ENCODE data around the gene VPS13C. TPM values are rescaled to one million over a fixed set of nuclear protein-coding genes. Genes with fewer than 3 reads are reported as not detected.

VPS13C gene
- total and polyA plus RNA-seq, 5 experiments from 2014 or later: 11.1 to 109 (median 17.6) TPM

DNA sequence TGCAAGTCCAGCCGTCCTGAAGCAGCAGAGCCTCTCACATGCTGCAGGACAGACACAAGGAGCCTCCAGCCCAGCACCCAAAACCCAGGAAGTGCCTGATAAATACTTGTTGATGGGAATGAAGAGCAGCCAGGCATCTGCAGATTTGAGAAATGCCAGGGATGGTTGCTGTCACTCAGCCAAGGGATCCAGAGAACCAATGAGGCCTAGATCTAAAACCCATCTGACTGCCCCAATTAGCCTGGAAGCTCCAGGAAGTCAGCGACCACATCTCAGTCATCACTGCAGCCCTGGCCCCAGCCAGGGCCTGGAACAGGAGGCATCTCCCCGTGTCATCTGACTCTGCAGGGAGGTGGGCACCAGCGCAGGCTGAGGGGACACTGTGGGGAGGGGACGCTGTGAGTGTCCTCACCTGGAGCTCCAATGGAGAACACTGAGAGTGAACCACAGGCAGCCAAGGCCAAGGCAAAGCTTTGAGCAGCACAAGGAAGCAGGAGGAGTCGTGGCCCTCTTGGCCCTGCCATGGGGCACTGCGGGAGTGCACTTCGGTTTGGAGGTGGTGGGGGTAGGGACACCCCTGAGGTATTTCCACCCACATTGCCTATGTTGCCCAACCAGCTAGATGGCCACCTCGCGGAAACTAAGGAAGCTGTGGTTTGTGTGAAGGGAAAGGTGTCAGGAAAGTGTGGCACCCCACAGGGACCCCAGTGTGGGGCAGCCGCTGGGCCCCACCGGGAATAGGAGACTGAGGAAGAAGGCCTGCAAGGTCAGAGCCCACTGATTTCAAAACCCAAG lies 229.5 kb downstream of the VPS13C start:
- H3K27me3 Mint-ChIP-seq: peaks cover 0 to 31% (median 19%) of the 10 kb centered on the region in 5 donors

DNA sequence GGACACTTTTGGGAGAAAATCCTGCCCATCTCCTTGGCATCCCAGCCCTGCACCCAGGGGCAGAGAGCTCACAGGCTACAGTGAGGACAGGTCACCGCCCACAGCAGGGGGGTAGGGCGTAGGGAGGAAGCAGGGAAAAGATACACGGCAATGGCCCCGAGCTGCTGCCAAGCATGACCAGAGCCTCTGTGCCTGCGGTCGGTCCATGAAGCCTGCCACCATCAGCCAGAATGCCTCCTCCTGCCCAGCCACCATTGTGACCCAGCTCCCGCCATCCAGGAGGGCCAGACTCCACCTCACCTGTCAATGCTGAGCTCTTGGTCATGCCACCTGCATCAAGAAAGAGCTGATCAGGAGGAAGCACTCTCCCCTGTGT lies 230.7 kb downstream of the VPS13C start:
- no peak overlapping the region for H3K4me3 Mint-ChIP-seq
- ATAC-seq (no peak), DNase-seq (no peak)
- H3K4me1 Mint-ChIP-seq: peaks cover 3 to 8% (median 7%) of the 10 kb centered on the region in 4 donors
- H3K27me3 Mint-ChIP-seq: peaks cover 0 to 34% (median 20%) of the 10 kb centered on the region in 5 donors
- POLR2A ChIA-PET: no interaction called here
- no peaks in the 10 kb centered on the region for H3K9me3 Mint-ChIP-seq
- no peak overlapping the region for H3K27ac Mint-ChIP-seq
- no peaks in the 10 kb centered on the region for H3K36me3 Mint-ChIP-seq

More for the DNA sequence above, 229.5 kb downstream of the VPS13C start:
- no peak for DNase-seq
- no peak for ATAC-seq
- H3K36me3 Mint-ChIP-seq: no peaks in the 10 kb centered on the region
- peaks cover 3 to 8% (median 7%) of the 10 kb centered on the region in 4 donors for H3K4me1 Mint-ChIP-seq
- H3K4me3 Mint-ChIP-seq: no peak overlapping the region
- POLR2A ChIA-PET: no interaction called here
- H3K9me3 Mint-ChIP-seq: no peaks in the 10 kb centered on the region
- H3K27ac Mint-ChIP-seq: peak overlapping the region in 2 of 10 donors; percentile 46 to 76

DNA sequence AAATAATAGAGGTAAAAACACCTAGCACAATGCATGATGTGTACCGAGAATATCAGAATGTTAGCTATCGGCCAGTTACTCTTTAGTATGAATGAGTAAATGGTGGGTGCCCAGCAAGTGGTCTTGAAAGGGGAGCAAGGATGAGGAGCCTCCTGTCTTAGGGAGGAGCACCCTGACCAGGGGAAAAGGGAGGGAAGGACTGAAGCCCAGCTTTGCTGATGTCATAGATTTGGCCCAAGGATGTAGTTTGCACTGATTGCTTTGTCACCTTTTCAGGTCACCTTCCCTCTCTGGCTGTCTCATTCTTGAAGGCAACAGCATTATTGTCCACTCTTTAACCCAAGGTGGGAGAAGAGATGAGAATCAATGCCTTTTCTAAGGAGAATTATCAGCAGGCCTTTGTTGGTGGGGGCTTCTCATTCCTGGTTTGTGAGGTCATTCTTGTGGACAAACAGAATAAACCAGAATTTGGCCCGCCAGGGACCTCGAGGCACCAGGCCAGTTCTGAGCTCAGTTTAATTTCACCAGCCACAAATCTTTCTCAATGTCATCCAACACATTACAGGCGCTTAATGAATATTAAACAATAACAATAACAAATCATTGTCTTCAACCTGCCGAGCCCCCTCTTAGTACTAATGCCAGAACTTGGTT lies 231.3 kb downstream of the VPS13C start:
- ATAC-seq: no peak
- H3K4me3 Mint-ChIP-seq: no peak overlapping the region
- POLR2A ChIA-PET: no interaction called here
- no peak for DNase-seq
- peaks cover under 1 to 34% (median 20%) of the 10 kb centered on the region in 5 donors for H3K27me3 Mint-ChIP-seq
- peaks cover 1 to 3% (median 3%) of the 10 kb centered on the region in 4 donors for H3K4me1 Mint-ChIP-seq
- H3K27ac Mint-ChIP-seq: no peak overlapping the region
- no peaks in the 10 kb centered on the region for H3K9me3 Mint-ChIP-seq
- H3K36me3 Mint-ChIP-seq: no peaks in the 10 kb centered on the region

DNA sequence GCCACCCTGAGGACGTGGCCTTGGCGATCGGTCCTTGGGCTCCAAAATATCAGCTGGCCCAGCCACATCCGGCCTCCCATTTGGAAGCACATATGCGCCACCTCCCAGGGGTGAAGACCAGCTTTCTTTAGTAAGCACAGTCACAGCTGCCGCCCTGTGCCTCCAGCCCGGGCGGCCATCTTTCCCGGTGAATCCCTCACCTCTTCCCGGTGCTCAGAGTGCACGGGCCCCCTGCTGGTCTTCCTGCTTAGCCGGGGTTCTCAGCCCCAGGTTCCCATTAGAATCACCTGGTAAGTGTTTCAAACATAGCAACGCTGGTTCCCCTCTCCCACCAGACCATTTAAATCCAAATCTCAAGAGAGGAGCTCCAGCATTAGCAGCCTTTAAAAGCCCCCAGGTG lies 232.2 kb downstream of the VPS13C start:
- Mint-ChIP-seq H3K4me3 (no peak overlapping the region), H3K27ac (no peak overlapping the region), H3K4me1 (peaks cover 0 to 3% (median 1%) of the 10 kb centered on the region in 4 donors), H3K36me3 (no peaks in the 10 kb centered on the region), H3K9me3 (no peaks in the 10 kb centered on the region), H3K27me3 (peaks cover 4 to 30% (median 15%) of the 10 kb centered on the region in 5 donors)
- POLR2A ChIA-PET: no interaction called here
- ATAC-seq: no peak
- DNase-seq: no peak

DNA sequence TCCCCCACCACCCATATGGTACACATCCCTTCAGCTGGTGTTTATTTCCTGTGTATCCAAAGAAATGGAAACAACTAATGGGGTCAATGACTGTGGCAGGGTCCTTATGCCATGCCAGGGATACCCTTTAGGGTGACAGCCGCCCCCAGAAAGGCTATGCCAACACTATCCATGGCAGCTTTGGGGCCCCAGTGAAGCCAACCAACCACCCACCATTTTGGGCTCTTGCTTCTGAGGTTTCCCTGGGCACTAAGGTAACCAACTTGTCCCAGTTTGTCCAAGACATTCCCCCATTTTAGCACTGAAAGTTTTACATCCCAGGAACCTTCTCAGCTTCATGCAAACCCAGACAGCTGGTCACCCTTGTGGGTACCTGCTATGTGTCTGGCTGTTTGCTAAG lies 233.1 kb downstream of the VPS13C start:
- Mint-ChIP-seq H3K27me3 (peaks cover 4 to 31% (median 11%) of the 10 kb centered on the region in 5 donors), H3K36me3 (no peaks in the 10 kb centered on the region), H3K4me1 (peaks cover 0 to 3% (median 1%) of the 10 kb centered on the region in 4 donors), H3K9me3 (no peaks in the 10 kb centered on the region), H3K4me3 (no peak overlapping the region), H3K27ac (no peak overlapping the region)
- DNase-seq: no peak
- POLR2A ChIA-PET: no interaction called here
- ATAC-seq: no peak

DNA sequence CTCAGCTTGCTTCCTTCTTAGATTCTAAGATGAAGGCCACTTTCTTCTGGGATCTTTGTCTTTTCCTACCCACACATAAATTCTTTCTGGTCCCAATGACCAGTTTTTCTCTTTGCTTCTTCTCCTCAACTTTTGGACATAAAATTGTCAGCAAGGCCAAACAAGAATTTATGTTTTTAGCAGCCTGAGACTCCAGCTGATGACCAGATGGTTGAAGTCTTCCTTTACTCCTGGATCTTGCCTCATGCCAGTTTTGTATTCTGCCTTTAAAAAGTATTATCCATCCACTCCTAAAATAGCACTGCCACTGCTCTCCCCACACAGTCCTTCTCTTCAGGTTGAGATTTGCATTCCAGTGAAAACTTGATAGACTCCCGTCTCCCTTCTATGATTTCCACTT lies 236.0 kb downstream of the VPS13C start:
- H3K4me1 Mint-ChIP-seq: no peaks in the 10 kb centered on the region
- no peak for DNase-seq
- no peak overlapping the region for H3K4me3 Mint-ChIP-seq
- POLR2A ChIA-PET: no interaction called here
- no peak for ATAC-seq
- H3K27ac Mint-ChIP-seq: no peak overlapping the region
- H3K27me3 Mint-ChIP-seq: peaks cover 8 to 36% (median 10%) of the 10 kb centered on the region in 5 donors
- no peaks in the 10 kb centered on the region for H3K9me3 Mint-ChIP-seq
- no peaks in the 10 kb centered on the region for H3K36me3 Mint-ChIP-seq

DNA sequence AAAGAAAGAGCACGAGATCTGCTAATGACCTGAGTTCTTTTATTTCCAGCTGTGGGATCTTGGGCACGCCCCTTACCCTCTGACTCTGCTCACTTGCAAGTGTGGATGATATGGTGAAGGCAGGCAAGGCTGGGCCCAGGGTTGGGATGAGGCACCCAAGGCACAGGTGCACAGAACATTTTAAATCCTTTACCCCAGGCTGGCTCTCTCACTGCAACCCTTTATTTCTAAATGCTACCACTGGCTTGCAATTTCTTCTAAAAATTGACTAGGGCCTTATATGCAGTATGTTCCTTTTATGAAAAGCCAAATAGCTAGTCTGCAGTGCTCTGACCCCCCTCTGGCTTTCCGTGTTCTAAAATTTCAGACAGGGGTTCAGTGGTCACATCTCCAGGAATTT lies 237.7 kb downstream of the VPS13C start:
- H3K4me1 Mint-ChIP-seq: no peaks in the 10 kb centered on the region
- no peaks in the 10 kb centered on the region for H3K36me3 Mint-ChIP-seq
- H3K27me3 Mint-ChIP-seq: peaks cover 8 to 36% (median 10%) of the 10 kb centered on the region in 5 donors
- POLR2A ChIA-PET: no interaction called here
- ATAC-seq (no peak), DNase-seq (no peak)
- H3K27ac Mint-ChIP-seq: no peak overlapping the region
- H3K4me3 Mint-ChIP-seq: no peak overlapping the region
- no peaks in the 10 kb centered on the region for H3K9me3 Mint-ChIP-seq

DNA sequence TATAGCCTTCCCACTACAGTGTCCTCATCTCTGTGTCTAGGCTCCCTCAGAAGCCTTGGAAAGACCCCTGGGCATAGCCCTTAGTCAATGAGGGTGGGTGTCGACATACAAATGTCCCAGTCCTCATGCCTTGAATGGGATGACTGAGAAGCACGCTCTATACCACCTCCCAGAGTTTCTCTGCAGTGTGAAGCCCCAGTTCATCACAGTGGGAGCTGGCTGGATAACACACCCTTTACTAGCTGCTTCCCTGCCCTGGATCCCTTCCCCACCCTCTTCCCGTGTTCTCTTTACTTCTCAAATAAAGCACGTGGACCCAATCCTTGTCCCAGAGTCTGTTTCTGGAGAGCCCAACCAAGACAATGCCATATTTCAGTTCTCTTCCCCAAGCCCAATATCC lies 239.3 kb downstream of the VPS13C start:
- POLR2A ChIA-PET: no interaction called here
- no peaks in the 10 kb centered on the region for H3K36me3 Mint-ChIP-seq
- H3K9me3 Mint-ChIP-seq: no peaks in the 10 kb centered on the region
- no peak overlapping the region for H3K27ac Mint-ChIP-seq
- no peak for DNase-seq
- peaks cover 9 to 42% (median 10%) of the 10 kb centered on the region in 5 donors for H3K27me3 Mint-ChIP-seq
- no peak overlapping the region for H3K4me3 Mint-ChIP-seq
- ATAC-seq: no peak
- H3K4me1 Mint-ChIP-seq: no peaks in the 10 kb centered on the region

DNA sequence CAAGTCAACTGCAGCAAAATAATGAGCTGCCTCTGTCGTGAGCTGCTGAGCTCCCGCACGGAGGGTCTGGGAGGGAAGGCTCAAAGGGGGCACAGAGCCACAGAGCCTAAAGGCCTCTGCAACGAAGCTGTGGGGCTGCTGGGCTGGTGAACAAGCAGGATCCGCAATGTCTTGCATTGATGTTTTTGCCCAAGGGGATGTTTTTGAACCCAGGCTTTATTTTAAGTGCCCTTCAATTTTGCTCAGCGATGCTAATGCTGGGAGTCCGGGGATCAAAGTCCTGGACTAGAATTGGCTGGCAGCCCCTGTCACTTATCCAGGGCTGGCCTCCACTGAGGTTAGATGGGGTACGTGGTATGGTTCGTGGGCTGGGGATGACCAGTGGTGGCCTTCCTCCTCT lies 240.0 kb downstream of the VPS13C start:
- Mint-ChIP-seq H3K4me1 (no peaks in the 10 kb centered on the region), H3K27ac (no peak overlapping the region), H3K27me3 (peaks cover 9 to 49% (median 10%) of the 10 kb centered on the region in 5 donors), H3K9me3 (no peaks in the 10 kb centered on the region), H3K36me3 (no peaks in the 10 kb centered on the region), H3K4me3 (no peak overlapping the region)
- ATAC-seq (no peak), DNase-seq (no peak)
- POLR2A ChIA-PET: no interaction called here

DNA sequence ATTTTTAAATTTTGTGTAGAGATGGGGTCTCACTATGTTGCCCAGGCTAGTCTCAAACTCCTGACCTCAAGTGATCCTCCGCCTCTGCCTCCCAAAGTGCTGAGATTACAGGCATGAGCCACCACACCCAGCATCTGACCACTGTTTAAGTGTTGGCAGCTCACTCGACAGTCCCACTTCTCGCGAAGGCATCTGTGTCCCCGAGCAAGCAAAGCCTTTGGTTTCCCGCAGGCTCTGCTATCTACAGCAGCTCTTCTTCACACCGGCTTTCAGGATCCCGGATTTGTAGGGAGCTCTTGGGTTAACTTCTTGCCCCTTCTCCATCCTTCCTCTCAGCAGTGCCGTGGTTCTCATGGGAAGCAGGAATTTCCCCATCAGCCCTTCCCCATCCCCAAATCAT lies 240.9 kb downstream of the VPS13C start:
- Mint-ChIP-seq H3K36me3 (no peaks in the 10 kb centered on the region), H3K27ac (no peak overlapping the region), H3K4me1 (no peaks in the 10 kb centered on the region), H3K9me3 (no peaks in the 10 kb centered on the region), H3K27me3 (peaks cover 8 to 51% (median 12%) of the 10 kb centered on the region in 5 donors), H3K4me3 (no peak overlapping the region)
- ATAC-seq: no peak
- POLR2A ChIA-PET: no interaction called here
- no peak for DNase-seq

DNA sequence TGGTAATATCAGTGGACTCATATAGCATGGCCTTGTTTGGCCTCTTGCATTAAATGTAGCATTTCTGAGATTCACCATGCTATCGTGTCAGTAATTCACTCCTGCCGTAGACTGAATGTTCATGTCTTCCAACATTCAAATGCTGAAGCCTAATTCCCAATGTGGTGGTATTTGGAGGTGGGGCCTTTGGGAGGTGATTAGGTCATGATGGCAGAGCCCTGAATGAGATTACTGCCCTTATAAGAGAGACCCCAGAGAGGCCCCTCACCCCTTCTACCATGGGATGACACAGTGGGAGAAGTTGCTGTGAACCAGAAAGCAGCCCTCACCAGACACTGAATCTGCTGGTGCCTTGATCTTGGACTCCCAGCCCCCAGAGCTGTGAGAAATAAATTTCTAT lies 241.4 kb downstream of the VPS13C start:
- Mint-ChIP-seq H3K4me3 (no peak overlapping the region), H3K27me3 (peaks cover 7 to 51% (median 13%) of the 10 kb centered on the region in 5 donors), H3K36me3 (no peaks in the 10 kb centered on the region), H3K4me1 (no peaks in the 10 kb centered on the region), H3K27ac (no peak overlapping the region), H3K9me3 (no peaks in the 10 kb centered on the region)
- DNase-seq (no peak), ATAC-seq (no peak)
- POLR2A ChIA-PET: no interaction called here

DNA sequence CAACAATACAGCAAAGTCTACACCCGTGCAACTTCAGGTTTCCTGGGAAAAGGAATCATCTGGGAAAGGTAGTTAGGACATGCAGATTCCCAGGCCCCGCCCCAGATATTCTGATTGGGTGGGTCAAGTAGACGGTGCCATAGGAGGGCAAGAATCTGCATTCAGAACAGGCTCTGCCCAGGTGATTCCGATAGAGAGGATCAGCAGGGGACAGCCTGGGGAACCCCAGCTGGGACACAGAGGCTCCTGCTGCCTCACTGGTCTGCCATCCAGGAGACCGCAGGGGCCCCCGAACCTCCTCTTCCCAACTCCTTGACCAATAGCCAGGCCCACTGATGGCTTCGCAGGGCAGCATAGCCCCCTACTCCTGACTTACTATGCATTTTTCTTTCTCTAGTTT lies 243.4 kb downstream of the VPS13C start:
- no peak overlapping the region for H3K4me3 Mint-ChIP-seq
- POLR2A ChIA-PET: no interaction called here

DNA sequence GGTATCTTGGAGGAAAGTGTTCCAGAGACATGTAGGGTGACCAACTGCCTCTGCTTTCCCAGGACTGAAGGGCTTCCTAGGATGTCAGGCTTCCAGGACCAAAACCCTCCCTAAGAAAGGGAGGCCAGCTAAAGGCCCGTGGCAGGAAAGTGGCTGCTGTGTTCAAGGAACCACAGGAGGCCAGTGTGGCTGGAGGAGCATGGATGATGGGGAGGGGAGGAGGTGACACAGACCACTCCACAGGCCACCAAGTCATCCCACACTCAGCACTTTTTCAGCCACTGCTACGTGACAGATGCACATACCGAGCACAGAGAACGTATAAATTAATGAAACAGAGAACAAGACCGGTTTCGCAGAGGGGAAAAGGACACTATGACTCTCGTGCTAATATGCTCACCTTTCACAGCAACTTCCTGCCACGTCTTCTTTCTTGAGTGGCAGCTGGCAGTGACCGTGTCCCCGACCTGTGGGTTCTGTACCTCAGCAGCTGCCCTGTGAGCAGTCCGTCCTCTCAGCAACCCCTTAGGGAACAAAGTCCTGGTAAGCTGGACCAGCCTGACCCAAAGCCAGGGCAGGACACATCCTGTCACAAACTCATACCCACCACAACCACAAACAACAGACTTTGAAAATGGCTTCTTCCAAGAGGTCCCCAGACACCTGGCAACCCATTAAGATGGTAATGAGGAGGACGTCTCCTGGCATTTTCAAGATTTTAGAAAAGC lies 244.7 kb downstream of the VPS13C start:
- Mint-ChIP-seq H3K4me1 (no peaks in the 10 kb centered on the region), H3K9me3 (no peaks in the 10 kb centered on the region), H3K4me3 (no peak overlapping the region), H3K36me3 (no peaks in the 10 kb centered on the region), H3K27me3 (peaks cover 7 to 47% (median 9%) of the 10 kb centered on the region in 5 donors), H3K27ac (peak overlapping the region in 1 of 10 donors; percentile 14)
- POLR2A ChIA-PET: interaction anchor here (0.5 kb wide), 1 partner anchor 39 kb away, joined by 3 read pairs; no protein-coding TSS in a partner anchor
- ATAC-seq (no peak), DNase-seq (no peak)

More for the DNA sequence above, 243.4 kb downstream of the VPS13C start:
- no peak for DNase-seq
- ATAC-seq: no peak
- Mint-ChIP-seq H3K9me3 (no peaks in the 10 kb centered on the region), H3K36me3 (no peaks in the 10 kb centered on the region), H3K4me1 (no peaks in the 10 kb centered on the region), H3K27ac (no peak overlapping the region), H3K27me3 (peaks cover 11 to 60% (median 16%) of the 10 kb centered on the region in 5 donors)

Measured in naive thymus-derived CD8-positive, alpha-beta T cell (primary cell).